NB4 (cell line): Measurements from ENCODE around the gene LRCH1.
A peak's percentile ranks its signal among the peaks of the same experiment; 100 is the strongest.

Experiments used
- DNase-seq: peaks from one replicate; pipeline ENCODE4 v3.0.0; 2010; ENCODE audit warnings: low read depth
- H3K4me3 ChIP-seq: one replicate; pipeline ENCODE4 v1.5.1; 2011; ENCODE audit warnings: mild to moderate bottlenecking, low read depth, low read length, moderate library complexity
- MYC ChIP-seq: IDR thresholded peaks from 2 replicates; pipeline ENCODE4 v1.6.1; 2011; ENCODE audit warnings: low read depth, low read length
- POLR2A ChIP-seq: IDR thresholded peaks from 2 replicates; pipeline ENCODE4 v1.6.1; 2011; ENCODE audit warnings: mild to moderate bottlenecking; ENCODE audit not compliant: insufficient read length; ENCODE audit errors: extremely low read depth
- TF ChIP-seq, protein P1 (sequence below): IDR thresholded peaks from one replicate; pipeline ENCODE4 v1.5.1; 2012; ENCODE audit warnings: low read depth, low read length
- TF ChIP-seq, protein P2 (sequence below): IDR thresholded peaks from 2 replicates; pipeline ENCODE4 v1.6.1; 2011; ENCODE audit warnings: low read depth, low read length

The LRCH1 gene

GRCh38 chr13:46595885-46596275, 42.9 kb downstream of the LRCH1 start:
- TF ChIP-seq, protein P1, sequence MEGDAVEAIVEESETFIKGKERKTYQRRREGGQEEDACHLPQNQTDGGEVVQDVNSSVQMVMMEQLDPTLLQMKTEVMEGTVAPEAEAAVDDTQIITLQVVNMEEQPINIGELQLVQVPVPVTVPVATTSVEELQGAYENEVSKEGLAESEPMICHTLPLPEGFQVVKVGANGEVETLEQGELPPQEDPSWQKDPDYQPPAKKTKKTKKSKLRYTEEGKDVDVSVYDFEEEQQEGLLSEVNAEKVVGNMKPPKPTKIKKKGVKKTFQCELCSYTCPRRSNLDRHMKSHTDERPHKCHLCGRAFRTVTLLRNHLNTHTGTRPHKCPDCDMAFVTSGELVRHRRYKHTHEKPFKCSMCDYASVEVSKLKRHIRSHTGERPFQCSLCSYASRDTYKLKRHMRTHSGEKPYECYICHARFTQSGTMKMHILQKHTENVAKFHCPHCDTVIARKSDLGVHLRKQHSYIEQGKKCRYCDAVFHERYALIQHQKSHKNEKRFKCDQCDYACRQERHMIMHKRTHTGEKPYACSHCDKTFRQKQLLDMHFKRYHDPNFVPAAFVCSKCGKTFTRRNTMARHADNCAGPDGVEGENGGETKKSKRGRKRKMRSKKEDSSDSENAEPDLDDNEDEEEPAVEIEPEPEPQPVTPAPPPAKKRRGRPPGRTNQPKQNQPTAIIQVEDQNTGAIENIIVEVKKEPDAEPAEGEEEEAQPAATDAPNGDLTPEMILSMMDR, result no peak
- TF ChIP-seq, protein P2, sequence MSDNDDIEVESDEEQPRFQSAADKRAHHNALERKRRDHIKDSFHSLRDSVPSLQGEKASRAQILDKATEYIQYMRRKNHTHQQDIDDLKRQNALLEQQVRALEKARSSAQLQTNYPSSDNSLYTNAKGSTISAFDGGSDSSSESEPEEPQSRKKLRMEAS, result no peak
- TF ChIP-seq POLR2A (no peak), MYC (no peak)
- peak; percentile 61 for DNase-seq
- H3K4me3 ChIP-seq, result no peak overlapping the region

- no peak overlapping the region for H3K4me3 ChIP-seq
- no peak for DNase-seq
- TF ChIP-seq, protein P1, result no peak
- no peak for TF ChIP-seq POLR2A
Measured at GRCh38 chr13:46596466-46596865, 43.5 kb downstream of the LRCH1 start.

DNA sequence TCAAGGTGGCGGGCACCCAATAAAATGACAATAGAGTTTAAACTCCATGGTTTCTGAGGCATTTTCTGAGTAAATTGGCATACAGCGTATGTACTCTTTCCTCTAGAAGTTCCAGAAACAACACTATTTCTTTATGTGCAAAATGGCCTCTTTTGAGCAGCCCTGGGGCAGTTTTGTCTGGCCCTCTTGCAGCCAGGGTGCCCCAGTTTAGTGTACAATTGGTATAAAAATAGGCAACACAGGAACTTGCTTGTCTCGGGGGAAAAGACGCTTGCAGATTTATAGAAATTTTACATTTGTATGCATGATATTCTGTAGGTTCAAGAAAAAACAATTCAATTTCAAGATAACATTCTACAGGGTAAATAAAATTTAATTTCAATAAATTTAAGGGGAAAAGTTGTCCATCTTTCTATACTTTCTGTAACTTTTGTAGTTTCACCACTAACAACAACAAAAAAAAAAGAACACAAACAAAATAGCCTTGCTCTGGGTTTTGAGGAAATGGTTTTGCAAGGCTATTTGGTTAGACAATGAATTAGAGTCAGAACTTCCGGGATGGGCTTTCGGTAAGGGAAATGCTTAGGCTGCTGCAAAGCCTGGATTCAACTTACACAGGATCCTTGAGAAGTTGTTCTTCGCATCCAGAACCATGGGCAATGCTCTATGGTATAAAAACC, 45.3 kb downstream of the LRCH1 start:
- DNase-seq, result peak; percentile 89
- H3K4me3 ChIP-seq, result peak overlapping the region; percentile 51
- TF ChIP-seq POLR2A, result no peak
- TF ChIP-seq, protein P2, result no peak
- 0 out of 2 replicates have a peak, but pooled peaks have one; percentile 24 for TF ChIP-seq MYC
- TF ChIP-seq, protein P1, result no peak

- no peak for DNase-seq
- H3K4me3 ChIP-seq, result peak overlapping the region; percentile 51
- TF ChIP-seq, protein P1, result no peak
- TF ChIP-seq POLR2A, result no peak
- TF ChIP-seq, protein P2, result no peak
Measured at GRCh38 chr13:46598820-46599180, 45.8 kb downstream of the LRCH1 start.

GRCh38 chr13:46600943-46601311, 48.0 kb downstream of the LRCH1 start:
- TF ChIP-seq MYC, result no peak
- no peak for TF ChIP-seq POLR2A
- TF ChIP-seq, protein P1, result no peak
- TF ChIP-seq, protein P2, result no peak
- H3K4me3 ChIP-seq, result no peak overlapping the region
- DNase-seq, result no peak

DNA sequence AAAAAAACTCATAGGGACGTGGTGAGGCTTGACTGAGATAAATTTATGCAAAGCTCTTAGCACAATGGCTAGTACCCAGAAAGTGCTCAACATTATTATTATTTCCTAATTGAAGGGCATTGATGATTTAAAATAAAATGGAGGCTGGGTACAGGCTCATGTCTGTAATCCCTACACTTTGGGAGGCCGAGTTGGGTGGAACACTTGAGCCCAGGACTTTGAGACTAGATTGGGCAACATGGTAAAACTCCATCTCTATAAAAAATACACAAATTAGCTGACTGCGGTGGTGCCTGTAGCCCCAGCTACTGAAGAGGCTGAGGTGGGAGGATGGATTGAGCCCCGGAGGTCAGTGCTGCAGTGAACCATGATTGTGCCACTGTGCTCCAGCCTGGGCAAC, 49.6 kb downstream of the LRCH1 start:
- TF ChIP-seq, protein P2, result no peak
- TF ChIP-seq MYC, result no peak
- TF ChIP-seq POLR2A, result no peak
- TF ChIP-seq, protein P1, result no peak
- H3K4me3 ChIP-seq, result no peak overlapping the region
- DNase-seq, result no peak
